ENCODE results near the gene TSPEAR. TPM values are rescaled to one million over a fixed set of nuclear protein-coding genes. Genes with fewer than 3 reads are reported as not detected.

Gene TSPEAR
- total RNA-seq, 1 donor from 2014 or later, result not detected

DNA sequence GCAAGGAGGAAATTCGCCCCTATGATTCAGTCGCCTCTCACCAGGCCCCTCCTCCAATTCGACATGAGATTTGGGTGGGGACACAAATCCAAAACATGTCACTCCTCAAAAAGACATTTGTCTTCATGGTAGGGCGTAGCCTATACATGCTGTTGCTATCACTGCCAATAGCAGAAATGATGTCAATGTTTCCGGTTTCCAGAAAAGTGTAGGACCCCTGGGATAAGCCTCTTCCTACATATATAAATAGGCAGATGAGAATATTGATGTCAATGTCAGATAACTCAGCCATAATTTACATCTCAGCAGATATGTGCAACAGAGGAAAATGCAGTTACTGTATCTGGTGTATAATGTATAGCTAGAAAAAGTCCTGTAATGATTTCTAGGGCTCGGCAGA is 239.4 kb downstream of the TSPEAR start:
- TF ChIP-seq, protein P1, sequence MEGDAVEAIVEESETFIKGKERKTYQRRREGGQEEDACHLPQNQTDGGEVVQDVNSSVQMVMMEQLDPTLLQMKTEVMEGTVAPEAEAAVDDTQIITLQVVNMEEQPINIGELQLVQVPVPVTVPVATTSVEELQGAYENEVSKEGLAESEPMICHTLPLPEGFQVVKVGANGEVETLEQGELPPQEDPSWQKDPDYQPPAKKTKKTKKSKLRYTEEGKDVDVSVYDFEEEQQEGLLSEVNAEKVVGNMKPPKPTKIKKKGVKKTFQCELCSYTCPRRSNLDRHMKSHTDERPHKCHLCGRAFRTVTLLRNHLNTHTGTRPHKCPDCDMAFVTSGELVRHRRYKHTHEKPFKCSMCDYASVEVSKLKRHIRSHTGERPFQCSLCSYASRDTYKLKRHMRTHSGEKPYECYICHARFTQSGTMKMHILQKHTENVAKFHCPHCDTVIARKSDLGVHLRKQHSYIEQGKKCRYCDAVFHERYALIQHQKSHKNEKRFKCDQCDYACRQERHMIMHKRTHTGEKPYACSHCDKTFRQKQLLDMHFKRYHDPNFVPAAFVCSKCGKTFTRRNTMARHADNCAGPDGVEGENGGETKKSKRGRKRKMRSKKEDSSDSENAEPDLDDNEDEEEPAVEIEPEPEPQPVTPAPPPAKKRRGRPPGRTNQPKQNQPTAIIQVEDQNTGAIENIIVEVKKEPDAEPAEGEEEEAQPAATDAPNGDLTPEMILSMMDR (IDR thresholded peaks at IDR 0.05; ENCODE audit: insufficient read depth, low read length, poor library complexity, severe bottlenecking), result no peak

DNA sequence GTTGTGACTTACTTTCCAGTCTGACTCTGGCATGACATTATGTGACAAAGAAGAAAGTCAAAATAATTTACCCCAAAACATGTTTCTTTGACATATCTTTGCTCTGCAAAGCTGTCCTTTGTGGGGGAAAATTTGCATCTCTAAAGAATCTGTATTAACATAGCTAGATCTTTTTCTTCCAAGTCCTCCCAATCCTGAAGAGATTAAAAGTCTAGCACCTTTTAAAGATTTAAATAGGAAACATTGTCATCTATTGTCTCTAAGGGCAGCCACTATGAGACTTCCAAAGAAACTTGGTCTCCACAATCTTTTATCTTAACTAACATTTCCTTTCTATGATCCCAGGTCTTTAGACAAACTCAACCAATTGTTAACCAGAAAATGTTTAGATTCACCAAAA is 240.0 kb downstream of the TSPEAR start:
- Histone ChIP-seq H3K4me3 (ENCODE audit: low read depth, low read length) (no peak overlapping the region), H3K36me3 (ENCODE audit: control insufficient read depth, insufficient read depth, low read length) (no peaks in the 10 kb centered on the region), H3K27me3 (ENCODE audit: control insufficient read depth, insufficient read depth, low read length) (no peaks in the 10 kb centered on the region)
- TF ChIP-seq, protein P1 (IDR thresholded peaks at IDR 0.05; ENCODE audit: insufficient read depth, low read length, poor library complexity, severe bottlenecking), result no peak
- no peak for DNase-seq (ENCODE audit: low read depth)

More for the DNA sequence above, 239.4 kb downstream of the TSPEAR start:
- no peaks in the 10 kb centered on the region for H3K27me3 ChIP-seq (ENCODE audit: control insufficient read depth, insufficient read depth, low read length)
- no peaks in the 10 kb centered on the region for H3K36me3 ChIP-seq (ENCODE audit: control insufficient read depth, insufficient read depth, low read length)
- DNase-seq (ENCODE audit: low read depth), result no peak
- no peak overlapping the region for H3K4me3 ChIP-seq (ENCODE audit: low read depth, low read length)

DNA sequence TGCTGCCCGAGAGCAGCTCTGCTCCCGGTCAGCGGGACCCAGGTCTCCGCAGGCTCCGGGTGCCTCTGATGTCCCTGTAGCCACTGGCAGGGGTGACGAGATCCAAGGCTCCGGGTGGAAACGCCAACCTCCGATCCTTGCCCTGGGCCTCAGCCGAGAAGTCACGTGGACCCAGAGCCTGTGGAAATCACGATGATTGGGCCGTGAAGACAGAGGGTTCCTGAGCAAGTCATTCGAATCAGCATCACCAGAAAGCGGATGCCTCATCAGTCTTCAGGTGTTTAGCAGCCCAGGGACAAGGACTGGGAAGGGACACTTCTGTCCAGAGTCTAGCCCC is 243.5 kb downstream of the TSPEAR start:
- H3K36me3 ChIP-seq (ENCODE audit: control insufficient read depth, insufficient read depth, low read length), result no peaks in the 10 kb centered on the region
- H3K4me3 ChIP-seq (ENCODE audit: low read depth, low read length), result no peak overlapping the region
- H3K27me3 ChIP-seq (ENCODE audit: control insufficient read depth, insufficient read depth, low read length), result peaks cover 6% of the 10 kb centered on the region
- no peak for DNase-seq (ENCODE audit: low read depth)
- TF ChIP-seq, protein P1 (IDR thresholded peaks at IDR 0.05; ENCODE audit: insufficient read depth, low read length, poor library complexity, severe bottlenecking), result no peak

DNA sequence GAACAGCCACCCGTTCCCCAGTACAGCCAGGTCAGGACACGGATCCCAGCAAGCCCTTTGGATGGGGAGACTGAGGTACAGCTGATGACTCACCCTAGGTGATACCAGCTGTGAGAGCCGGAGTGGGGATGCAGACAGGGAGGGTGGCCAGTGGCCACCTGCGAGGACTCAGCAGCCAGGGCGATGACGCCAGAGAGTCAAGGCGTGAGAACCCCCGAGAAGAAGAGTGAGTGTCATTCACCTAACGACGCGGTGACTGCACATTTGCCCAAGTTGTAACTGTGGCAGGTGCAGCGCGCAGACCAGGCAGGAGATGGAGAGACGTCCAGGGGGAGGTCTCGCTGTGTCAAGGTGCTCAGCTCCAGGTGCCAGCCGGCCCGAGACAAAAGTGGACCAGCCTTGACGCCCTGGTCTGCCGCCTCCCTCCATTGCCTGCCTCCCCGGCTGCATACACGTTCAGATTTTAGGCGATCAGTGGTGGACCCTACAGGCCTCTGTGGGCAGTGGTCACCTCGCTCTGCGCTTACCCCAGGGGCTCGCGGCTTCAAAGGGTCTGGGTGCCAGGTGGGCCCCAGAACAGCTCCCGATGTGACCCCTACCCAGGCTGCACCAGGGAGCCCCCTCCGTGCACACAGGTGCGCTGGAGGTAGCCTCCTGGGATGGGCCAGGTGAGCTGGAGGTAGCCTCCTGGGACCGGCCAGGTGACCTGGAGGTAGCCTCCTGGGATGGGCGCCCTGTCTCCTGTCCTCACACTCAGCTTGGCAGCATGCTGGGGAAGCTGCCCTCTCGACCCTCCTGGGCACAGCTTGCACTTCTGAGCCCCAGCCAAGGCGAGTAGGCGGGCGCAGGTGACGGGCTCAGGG is 244.1 kb downstream of the TSPEAR start:
- TF ChIP-seq, protein P1 (IDR thresholded peaks at IDR 0.05; ENCODE audit: insufficient read depth, low read length, poor library complexity, severe bottlenecking), result no peak
- Histone ChIP-seq H3K27me3 (ENCODE audit: control insufficient read depth, insufficient read depth, low read length) (peaks cover 8% of the 10 kb centered on the region), H3K36me3 (ENCODE audit: control insufficient read depth, insufficient read depth, low read length) (no peaks in the 10 kb centered on the region), H3K4me3 (ENCODE audit: low read depth, low read length) (no peak overlapping the region)
- DNase-seq (ENCODE audit: low read depth), result no peak

DNA sequence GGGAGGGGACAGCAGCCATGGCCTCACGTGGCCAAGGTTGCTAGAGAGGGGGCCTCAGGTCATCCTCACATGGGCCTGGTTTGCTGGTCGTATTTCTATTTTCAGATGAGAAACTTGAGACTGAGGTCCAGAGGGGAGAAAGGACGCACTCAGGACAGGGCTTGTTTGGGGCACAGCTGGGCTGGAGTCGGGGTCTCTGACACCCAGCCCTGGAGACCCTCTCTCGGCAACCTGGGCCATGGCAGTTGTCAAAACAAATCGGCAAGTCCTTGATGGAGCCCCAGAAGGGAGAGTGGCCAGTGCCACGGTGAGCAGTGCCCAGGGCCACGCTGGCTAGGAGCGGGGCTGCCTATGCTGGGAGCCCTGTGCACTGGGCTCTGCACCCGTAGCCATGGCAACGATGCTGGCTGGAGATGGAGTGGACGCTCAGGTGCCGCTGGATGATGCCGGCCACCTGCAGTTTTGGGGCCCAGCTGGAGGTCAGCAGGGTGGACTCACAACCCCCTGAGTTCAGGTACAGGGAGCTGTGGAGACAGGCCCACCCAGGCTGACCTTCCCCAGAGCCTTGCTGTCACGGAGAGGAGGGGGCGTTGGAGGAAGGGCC is 244.9 kb downstream of the TSPEAR start:
- TF ChIP-seq, protein P1 (IDR thresholded peaks at IDR 0.05; ENCODE audit: insufficient read depth, low read length, poor library complexity, severe bottlenecking), result no peak

More for the DNA sequence above, 244.9 kb downstream of the TSPEAR start:
- H3K27me3 ChIP-seq (ENCODE audit: control insufficient read depth, insufficient read depth, low read length), result peaks cover 8% of the 10 kb centered on the region
- no peak for DNase-seq (ENCODE audit: low read depth)
- no peaks in the 10 kb centered on the region for H3K36me3 ChIP-seq (ENCODE audit: control insufficient read depth, insufficient read depth, low read length)
- no peak overlapping the region for H3K4me3 ChIP-seq (ENCODE audit: low read depth, low read length)

Data from kidney epithelial cell (primary cell).